SKM-1 (cell line): Measurements from ENCODE around the gene CHST14.

Experiments used
- DNase-seq: peaks from one replicate; lab custom pipeline; 2025; ENCODE audit not compliant: unreplicated experiment; lab: John Stamatoyannopoulos, UW

Gene CHST14

GRCh38 chr15:40470423-40471104 is at the start of gene CHST14:
CHST14 (plus strand) TSS chr15:40470984; CDS start chr15:40471214, 230 bp downstream.
- DNase-seq: no peak

GRCh38 chr15:40421246-40422157 is 49.3 kb upstream of the CHST14 start:
- DNase-seq: no peak

GRCh38 chr15:40424483-40425115 is 46.2 kb upstream of the CHST14 start:
- no peak for DNase-seq

GRCh38 chr15:40425681-40426080 is 45.1 kb upstream of the CHST14 start:
- DNase-seq: no peak

- no peak for DNase-seq
Observed at GRCh38 chr15:40427188-40427587, 43.6 kb upstream of the CHST14 start.

- no peak for DNase-seq
Observed at GRCh38 chr15:40428185-40428584, 42.6 kb upstream of the CHST14 start.

- DNase-seq: no peak
Observed at GRCh38 chr15:40429068-40429710, 41.6 kb upstream of the CHST14 start.

GRCh38 chr15:40430271-40430805 is 40.4 kb upstream of the CHST14 start:
- no peak for DNase-seq

GRCh38 chr15:40435023-40435709 is 35.6 kb upstream of the CHST14 start:
- no peak for DNase-seq

- no peak for DNase-seq
Observed at GRCh38 chr15:40435710-40436089, 35.1 kb upstream of the CHST14 start.

GRCh38 chr15:40436116-40436891 is 34.5 kb upstream of the CHST14 start:
- no peak for DNase-seq

GRCh38 chr15:40436892-40437751 is 33.7 kb upstream of the CHST14 start:
- no peak for DNase-seq

- DNase-seq: no peak
Observed at GRCh38 chr15:40437752-40438687, 32.8 kb upstream of the CHST14 start.

GRCh38 chr15:40438712-40439111 is 32.1 kb upstream of the CHST14 start:
- no peak for DNase-seq

- no peak for DNase-seq
Observed at GRCh38 chr15:40439461-40439959, 31.3 kb upstream of the CHST14 start.

- DNase-seq: peak; percentile 33
Observed at GRCh38 chr15:40439960-40440742, 30.6 kb upstream of the CHST14 start.
